K562 (cell line): ENCODE results near the gene COL15A1. TPM values are rescaled to one million over a fixed set of nuclear protein-coding genes. Genes with fewer than 3 reads are reported as not detected.

ENCODE experiments used
- EP400 ChIP-seq: fragments of 450-650 bp; IDR thresholded peaks from 2 replicates; pipeline ENCODE4 v1.6.1; 2017; ENCODE audit warnings: antibody characterized with exemption, mild to moderate bottlenecking, moderate library complexity
- FOXP4 ChIP-seq: sonication (generic); formaldehyde crosslinking; IDR thresholded peaks from 2 replicates; pipeline ENCODE4 v1.8.0; 2022; ENCODE audit warnings: mild to moderate bottlenecking, missing genetic modification reagents, borderline replicate concordance
- GATA2 ChIP-seq: sonication (generic); formaldehyde crosslinking; IDR thresholded peaks from 2 replicates; pipeline ENCODE4 v1.4.0; 2020; ENCODE audit warnings: mild to moderate bottlenecking, missing genetic modification reagents
- HES1 ChIP-seq: fragments of 450-650 bp; IDR thresholded peaks from 2 replicates; pipeline ENCODE4 v1.6.1; 2016; ENCODE audit warnings: low read depth, mild to moderate bottlenecking, moderate library complexity
- HEY1 ChIP-seq: fragments of 250-450 bp; sonication (Bioruptor Pico); IDR thresholded peaks from 2 replicates; pipeline ENCODE4 v1.5.0; 2020; ENCODE audit warnings: mild to moderate bottlenecking, moderate library complexity, borderline replicate concordance
- HIVEP1 ChIP-seq: fragments of 250-450 bp; sonication (Bioruptor Pico); IDR thresholded peaks from 2 replicates; pipeline ENCODE4 v1.4.0; 2020; ENCODE audit warnings: mild to moderate bottlenecking
- HNRNPUL1 ChIP-seq: fragments of 200-400 bp; formaldehyde crosslinking; IDR thresholded peaks from 2 replicates; pipeline ENCODE4 v1.6.1; 2017; ENCODE audit warnings: low read length
- IFI16 ChIP-seq: fragments of 250-450 bp; sonication (Bioruptor Pico); IDR thresholded peaks from 2 replicates; pipeline ENCODE4 v2.1.2; 2022; ENCODE audit warnings: mild to moderate bottlenecking, inconsistent platforms
- KLF6 ChIP-seq: fragments of 250-450 bp; sonication (Bioruptor Pico); IDR thresholded peaks from 2 replicates; pipeline ENCODE4 v1.4.0; 2020; ENCODE audit warnings: mild to moderate bottlenecking, moderate library complexity, borderline replicate concordance
- MYC ChIP-seq, 2 experiments: fragments of 250-450 bp in 1 of 2; sonication (Bioruptor Pico) in 1 of 2; IDR thresholded peaks; 2 replicates each; pipeline versions ENCODE4 v1.5.1 to v1.6.1; 2012 to 2021; ENCODE audit warnings: low read depth in 2 of 2, borderline replicate concordance in 1 of 2, improper control_type of control experiment in 1 of 2, low read length in 1 of 2, mild to moderate bottlenecking in 1 of 2, moderate library complexity in 1 of 2
- NCOA6 ChIP-seq: fragments of 450-650 bp; IDR thresholded peaks from 2 replicates; pipeline ENCODE4 v1.6.1; 2017; ENCODE audit warnings: mild to moderate bottlenecking
- NR0B1 ChIP-seq: fragments of 450-650 bp; IDR thresholded peaks from one replicate; pipeline ENCODE4 v1.6.1; 2018; ENCODE audit warnings: mild to moderate bottlenecking, moderate library complexity; ENCODE audit not compliant: partially characterized antibody
- PHB ChIP-seq: fragments of 250-450 bp; sonication (Bioruptor Pico); IDR thresholded peaks from 2 replicates; pipeline ENCODE4 v1.5.0; 2021
- POLR3A ChIP-seq: IDR thresholded peaks from 2 replicates; pipeline ENCODE4 v1.6.1; 2011; ENCODE audit warnings: borderline replicate concordance, mild to moderate bottlenecking, moderate library complexity; ENCODE audit not compliant: insufficient read length, insufficient read depth; ENCODE audit errors: extremely low read depth
- SIX5 ChIP-seq, 2 experiments: IDR thresholded peaks; 2 replicates each; pipeline ENCODE4 v1.6.1; 2011; ENCODE audit warnings: low read length in 2 of 2, borderline replicate concordance in 1 of 2, low read depth in 1 of 2, mild to moderate bottlenecking in 1 of 2, moderate library complexity in 1 of 2; ENCODE audit not compliant: insufficient read depth in 1 of 2
- SNRNP70 ChIP-seq: fragments of 200-400 bp; formaldehyde crosslinking; optimal IDR thresholded peaks from 2 replicates; pipeline ENCODE3; 2017; ENCODE audit warnings: low read depth, low read length
- TAL1 ChIP-seq: fragments of 450-650 bp; IDR thresholded peaks from 2 replicates; pipeline ENCODE4 v1.6.1; 2016; ENCODE audit warnings: mild to moderate bottlenecking
- XRCC4 ChIP-seq: IDR thresholded peaks from one replicate; pipeline ENCODE4 v1.6.1; 2011; ENCODE audit not compliant: insufficient read depth, insufficient read length; ENCODE audit errors: extremely low read depth
- XRCC5 ChIP-seq: fragments of 200-400 bp; formaldehyde crosslinking; IDR thresholded peaks from 2 replicates; pipeline ENCODE4 v1.6.1; 2017; ENCODE audit warnings: low read depth, mild to moderate bottlenecking, low read length
- ZC3H8 ChIP-seq: fragments of 450-650 bp; IDR thresholded peaks from 2 replicates; pipeline ENCODE4 v1.6.1; 2017
- ZNF174 ChIP-seq: fragments of 250-450 bp; sonication (Bioruptor Pico); IDR thresholded peaks from 2 replicates; pipeline ENCODE4 v1.4.0; 2020; ENCODE audit warnings: mild to moderate bottlenecking
- ZNF217 ChIP-seq: sonication (generic); formaldehyde crosslinking; IDR thresholded peaks from 2 replicates; pipeline ENCODE4 v1.8.0; 2022; ENCODE audit warnings: mild to moderate bottlenecking, missing genetic modification reagents
- ZNF232 ChIP-seq: sonication (generic); formaldehyde crosslinking; IDR thresholded peaks from 2 replicates; pipeline ENCODE4 v1.8.0; 2022; ENCODE audit warnings: mild to moderate bottlenecking, missing genetic modification reagents
- ZNF384 ChIP-seq: IDR thresholded peaks from 2 replicates; pipeline ENCODE4 v1.6.1; 2012; ENCODE audit warnings: low read depth, low read length, improper control_type of control experiment
- ZNF584 ChIP-seq: fragments of 200-800 bp; sonication (Bioruptor generic); IDR thresholded peaks from 2 replicates; pipeline ENCODE4 v1.6.1; 2016; ENCODE audit warnings: low read depth, mild to moderate bottlenecking, missing genetic modification characterization, missing compliant biosample characterization
- ZNF778 ChIP-seq: fragments of 450-650 bp; formaldehyde crosslinking; IDR thresholded peaks from 2 replicates; pipeline ENCODE4 v1.4.0; 2020; ENCODE audit warnings: mild to moderate bottlenecking, moderate library complexity
- polyA plus RNA-seq, 8 experiments: library from polyadenylated mRNA; depleted of rRNA in 4 of 8; stranded (reverse) in 5 of 8; unstranded in 3 of 8; fragments of >200 nt; fragmentation: Nextera tagmentation in 2 of 8; fragmentation: Illumina TruSeq in 1 of 8; extraction: Ambion mirVana in 2 of 8; extraction: Trizol in 1 of 8; gene quantifications; 2 replicates each; pipeline versions ENCODE4 v1.2.1 to v1.2.3, GENCODE V29; 2011 to 2014; ENCODE audit warnings: inconsistent platforms in 1 of 8, missing spikeins in 1 of 8
- total RNA-seq, 7 experiments: library from RNA; depleted of rRNA in 6 of 7; stranded (reverse); fragments of >200 nt in 6 of 7; fragmentation: Illumina TruSeq in 2 of 7; extraction: Trizol in 2 of 7; gene quantifications; 2 replicates each; pipeline versions ENCODE4 v1.2.1 to v1.2.3, GENCODE V29; 2011 to 2021; ENCODE audit warnings: low replicate concordance in 1 of 7

COL15A1 gene
- total and polyA plus RNA-seq, 9 of the 15 experiments (the other 6 are each of a cell fraction or from before 2014, with no cell fraction given), result 0.46 to 5.1 (median 2.6) TPM

GRCh38 chr9:98931600-98932389 is 11.9 kb upstream of the COL15A1 start (continued):
- TF ChIP-seq NR0B1 (no peak), SNRNP70 (no peak), PHB (CRISPR knock-in tag) (no peak), HNRNPUL1 (no peak), HIVEP1 (CRISPR knock-in tag) (no peak), EP400 (no peak), HEY1 (CRISPR knock-in tag) (no peak), FOXP4 (CRISPR knock-in tag) (no peak), XRCC4 (no peak), ZNF584 (CRISPR knock-in tag) (no peak), XRCC5 (no peak), NCOA6 (no peak), TAL1 (peak; percentile 96), KLF6 (CRISPR knock-in tag) (no peak), ZNF174 (CRISPR knock-in tag) (no peak), ZNF384 (peak; percentile 97), IFI16 (no peak), ZNF232 (CRISPR knock-in tag) (no peak), HES1 (peak; percentile 79), GATA2 (CRISPR knock-in tag) (peak; percentile 83), POLR3A (no peak), MYC (IDR thresholded peaks at IDR 0.05; ENCODE audit: low read depth, low read length) (no peak; the same call in 1 of the 2 replicates), MYC (CRISPR knock-in tag; IDR thresholded peaks at IDR 0.05; ENCODE audit: borderline replicate concordance, low read depth) (no peak), ZC3H8 (no peak), ZNF778 (CRISPR knock-in tag) (no peak), SIX5 (IDR thresholded peaks at IDR 0.05; ENCODE audit: borderline replicate concordance in 1 of 2, insufficient read depth in 1 of 2, low read depth in 1 of 2, low read length in 2 of 2) (no peak), ZNF217 (CRISPR knock-in tag) (no peak)
